Heart left ventricle (tissue), 13 donors: ENCODE data around the gene TC2N.

Experiments used
- CTCF ChIP-seq, 12 donors: fragments of 200-600 bp; sonication (generic) in 4 of 12; IDR thresholded peaks; one replicate each; pipeline versions ENCODE4 v1.5.0 to v1.8.0; 2018 to 2022; ENCODE audit warnings: antibody characterized with exemption in 12 of 12, mild to moderate bottlenecking in 5 of 12
- POLR2A ChIP-seq, 2 donors: fragments of 450-650 bp; IDR thresholded peaks; one replicate each; pipeline ENCODE4 v1.6.1; 2017; ENCODE audit warnings: antibody characterized with exemption in 2 of 2, mild to moderate bottlenecking in 2 of 2, moderate library complexity in 2 of 2
- donor health status: ischemic (EF 13 %, LVEDD 7.1; RV severe dilation, severe dysfunction).
- donor health status: DM: no; HTN: yes; CAD: no.
- donor health status: DM: no; HTN: no; CAD: no.
- donor health status: ischemic (EF 25% LVEDD 6.9; RV normal size, moderate dysfunction).
- donor health status: ischemic (EF 25% LVEDD 5.7; RV mildly dilated, moderate dysfunction).
- donor health status: ischemic (EF 35%, LVEDD 5.7; RV mildly dilated, moderate dysfunction).
- donor health status: nonischemic (EF 11% LVEDD 7.7; RV severe dilation, severe dysfunction).
- donor health status: DM: yes; HTN: yes; CAD: no.
- donor health status: PGD.
- donor health status: ischemic (EF 29% LVEDD 5.4; RV normal size, mild dysfunction).
- donor health status: nonischemic (EF 23%, LVEDD 6.1; RV moderate dilation, normal function).

GRCh38 chr14:91882776-91883175 is 15.4 kb upstream of the TC2N start:
- TF ChIP-seq CTCF (IDR thresholded peaks at IDR 0.05) (no peak), POLR2A (IDR thresholded peaks at IDR 0.05) (no peak)
